GM19395 (cell line): ENCODE data around the gene STAC2.
"Not testable (repeated sequence)": the region's sequence is repeated elsewhere in the genome, so short reads cannot be mapped to it uniquely, and the experiment has no call there.

ENCODE experiments used
- ATAC-seq: cut with Tn5 transposase; IDR thresholded peaks from one replicate; pipeline ENCODE4 v1.9.1; 2021; ENCODE audit warnings: mild to moderate bottlenecking, moderate library complexity; ENCODE audit not compliant: unreplicated experiment

The STAC2 gene, protein sequence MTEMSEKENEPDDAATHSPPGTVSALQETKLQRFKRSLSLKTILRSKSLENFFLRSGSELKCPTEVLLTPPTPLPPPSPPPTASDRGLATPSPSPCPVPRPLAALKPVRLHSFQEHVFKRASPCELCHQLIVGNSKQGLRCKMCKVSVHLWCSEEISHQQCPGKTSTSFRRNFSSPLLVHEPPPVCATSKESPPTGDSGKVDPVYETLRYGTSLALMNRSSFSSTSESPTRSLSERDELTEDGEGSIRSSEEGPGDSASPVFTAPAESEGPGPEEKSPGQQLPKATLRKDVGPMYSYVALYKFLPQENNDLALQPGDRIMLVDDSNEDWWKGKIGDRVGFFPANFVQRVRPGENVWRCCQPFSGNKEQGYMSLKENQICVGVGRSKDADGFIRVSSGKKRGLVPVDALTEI

GRCh38 chr17:39225308-39225958 is at the start of gene STAC2:
TSS of gene STAC2 (minus strand) at chr17:39225945. CDS start at chr17:39225502, 443 bp downstream.
- no peak for ATAC-seq

GRCh38 chr17:39271546-39271945 is 45.8 kb upstream of the STAC2 start:
- no peak for ATAC-seq

DNA sequence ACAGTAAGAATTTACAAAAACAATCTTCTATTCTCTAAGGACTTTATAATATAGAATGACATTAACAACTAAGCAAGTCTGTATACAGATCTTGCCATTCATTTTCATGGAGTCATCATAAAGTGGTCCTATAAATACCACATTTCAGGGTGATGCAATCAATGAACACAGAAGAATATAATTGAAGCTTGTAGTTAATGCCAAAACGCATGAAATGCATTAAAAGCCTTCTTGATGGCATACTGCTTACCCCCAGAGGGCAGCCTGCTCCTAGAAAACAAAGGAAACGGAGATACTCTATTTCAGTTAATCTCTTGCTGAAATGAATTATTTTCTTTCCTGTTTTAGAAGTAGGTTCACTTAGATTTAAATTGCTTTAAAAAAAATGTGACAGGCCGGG is 45.2 kb upstream of the STAC2 start:
- no peak for ATAC-seq

DNA sequence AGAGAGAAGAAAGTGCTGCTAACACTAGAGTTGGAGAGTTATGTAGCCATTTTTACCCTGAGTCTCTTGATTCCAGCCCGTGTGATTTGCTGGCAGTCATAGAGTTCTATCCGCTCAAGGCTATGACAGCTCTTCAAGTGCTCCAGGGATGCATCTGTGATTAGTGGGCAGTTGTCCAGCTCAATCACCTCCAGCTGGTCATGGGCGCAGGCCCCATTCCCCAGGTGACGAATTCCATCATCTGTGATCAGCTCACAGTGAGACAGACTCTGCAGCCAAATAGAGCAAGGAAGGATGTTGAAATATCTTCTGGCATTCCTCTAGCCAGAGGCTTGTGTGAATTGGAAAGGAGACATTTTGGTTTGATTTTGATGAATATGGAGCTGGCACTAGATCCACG is 38.4 kb upstream of the STAC2 start:
- no peak for ATAC-seq

GRCh38 chr17:39261286-39261685 is 35.5 kb upstream of the STAC2 start:
- no peak for ATAC-seq

- ATAC-seq: no peak
These were observed 27.2 kb upstream of the STAC2 start for GRCh38 chr17:39252788-39253460.

DNA sequence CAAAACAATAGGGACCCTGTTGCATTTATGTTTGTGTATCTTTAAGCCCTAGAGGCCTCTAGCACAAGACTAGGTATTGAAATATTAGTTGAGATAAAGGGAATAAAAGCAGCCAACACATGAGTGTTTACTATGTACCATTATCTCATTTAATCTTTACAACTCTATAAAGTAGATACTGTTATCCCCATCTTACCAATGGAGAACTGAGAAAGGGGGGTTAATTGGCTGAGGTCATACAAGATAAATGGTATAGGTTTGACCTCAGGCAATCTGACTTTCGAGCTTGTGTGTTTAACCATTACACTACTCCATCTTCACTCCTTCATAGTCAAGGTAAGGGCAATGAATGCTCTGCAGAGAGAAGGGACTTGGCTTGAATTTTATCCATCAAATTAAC is 26.3 kb upstream of the STAC2 start:
- ATAC-seq: no peak

DNA sequence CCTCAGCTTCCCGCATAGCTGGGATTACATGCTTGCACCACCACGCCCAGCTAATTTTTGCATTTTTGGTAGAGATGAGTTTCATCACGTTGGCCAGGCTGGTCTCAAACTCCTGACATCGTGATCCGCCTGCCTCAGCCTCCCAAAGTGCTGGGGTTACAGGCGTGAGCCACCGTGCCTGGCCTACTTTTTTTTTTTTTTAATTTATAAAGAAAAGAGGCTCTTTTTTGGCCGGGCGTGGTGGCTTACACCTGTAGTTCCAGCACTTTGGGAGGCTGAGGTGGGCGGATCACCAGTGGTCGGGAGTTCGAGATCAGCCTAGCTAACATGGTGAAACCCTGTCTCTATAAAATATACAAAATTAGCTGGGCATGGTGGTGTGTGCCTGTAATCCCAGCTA is 24.3 kb upstream of the STAC2 start:
- not testable (repeated sequence) for ATAC-seq

DNA sequence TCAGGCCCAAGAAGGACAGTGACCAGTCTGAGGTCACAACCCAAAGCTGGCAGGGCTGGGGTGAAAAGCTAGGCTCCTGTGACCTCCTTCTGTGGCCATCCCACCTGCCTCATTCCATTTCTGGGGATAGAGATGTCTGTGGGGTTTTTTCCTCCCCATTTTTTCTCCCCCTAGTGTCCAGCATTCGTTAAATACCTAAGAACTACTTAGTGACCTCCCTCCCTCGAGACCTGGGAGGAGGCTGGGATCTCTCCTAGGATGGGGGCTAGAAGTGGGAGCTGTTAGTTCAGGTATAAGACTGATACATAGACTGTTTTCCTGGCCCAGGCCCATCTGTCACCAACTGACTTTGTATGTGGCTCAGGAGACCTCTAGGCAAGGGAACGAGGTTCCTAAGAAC is 20.5 kb upstream of the STAC2 start:
- ATAC-seq: no peak

DNA sequence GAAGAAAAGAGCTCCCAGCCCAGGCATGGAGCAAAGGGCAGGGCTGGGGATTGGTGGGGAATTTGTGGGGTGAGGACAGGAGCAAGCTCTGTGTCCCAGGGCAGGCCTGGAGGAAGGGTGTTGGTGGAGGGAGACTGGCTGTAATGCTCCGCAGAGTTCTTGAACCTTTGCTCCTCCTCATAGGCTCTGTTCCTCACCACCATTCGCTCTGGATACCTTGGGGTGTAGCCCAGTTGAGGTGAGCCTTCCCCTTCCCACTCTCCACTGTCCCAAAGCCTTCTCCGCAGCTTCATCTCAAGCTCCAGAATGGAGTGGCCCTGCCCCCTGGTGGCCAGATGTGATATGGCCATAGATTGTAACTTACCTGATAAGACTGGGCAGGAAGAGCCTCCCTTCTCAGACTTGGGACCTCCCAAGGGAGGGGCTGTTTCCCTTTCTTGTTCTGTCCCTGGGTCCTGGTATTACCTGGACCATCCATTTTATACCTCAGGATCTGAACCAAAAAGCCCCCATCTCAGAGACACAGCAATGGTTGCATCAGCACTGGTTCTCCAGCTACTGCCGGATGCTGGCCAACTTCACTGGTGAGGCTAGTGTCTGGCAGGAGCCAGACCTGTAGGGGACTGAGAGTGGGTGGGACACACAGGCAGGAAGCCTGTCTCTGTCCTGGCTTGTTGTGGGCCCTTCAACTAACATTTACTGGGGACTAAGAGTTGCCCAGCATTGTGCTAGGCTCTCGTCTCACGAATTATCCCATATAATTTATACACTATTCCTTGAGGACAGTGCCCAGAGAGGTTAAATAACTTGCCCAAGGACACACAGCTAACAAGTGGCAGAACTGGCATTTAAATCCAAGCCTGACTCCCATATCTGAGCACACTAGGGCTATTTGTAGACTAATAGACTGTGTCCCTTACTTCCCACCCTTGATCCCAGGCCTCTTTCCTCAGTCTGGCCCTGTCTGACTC is 19.1 kb upstream of the STAC2 start:
- ATAC-seq: no peak

DNA sequence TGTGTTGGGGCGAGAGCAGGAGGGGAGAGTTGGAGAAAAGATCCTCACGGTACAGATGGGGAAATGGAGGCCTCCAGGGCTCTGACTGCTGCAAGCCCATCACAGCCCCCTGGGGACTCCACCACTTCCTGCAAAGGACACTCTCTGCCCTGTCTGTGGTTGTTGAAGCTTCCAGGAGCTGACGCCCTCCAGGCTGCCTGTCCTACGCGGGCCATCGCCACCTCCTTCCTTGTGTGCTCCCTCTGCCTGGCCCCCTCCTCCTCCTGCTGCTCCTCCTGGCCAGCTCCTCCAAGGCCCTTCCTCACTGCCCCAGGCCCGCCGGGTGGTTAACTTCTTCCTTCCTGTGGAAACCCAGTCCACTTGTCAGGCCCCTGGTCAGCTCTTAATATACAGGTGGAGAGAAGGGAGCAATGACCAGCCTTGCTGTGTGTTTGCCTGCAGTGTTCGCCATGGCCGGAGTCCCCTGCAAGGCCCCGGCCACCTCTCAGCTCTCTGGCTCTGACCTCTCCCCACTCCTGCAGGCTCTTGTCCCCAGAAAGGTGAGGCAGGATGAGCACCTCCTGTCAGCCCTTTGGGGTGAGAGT is 18.4 kb upstream of the STAC2 start:
- ATAC-seq: no peak

DNA sequence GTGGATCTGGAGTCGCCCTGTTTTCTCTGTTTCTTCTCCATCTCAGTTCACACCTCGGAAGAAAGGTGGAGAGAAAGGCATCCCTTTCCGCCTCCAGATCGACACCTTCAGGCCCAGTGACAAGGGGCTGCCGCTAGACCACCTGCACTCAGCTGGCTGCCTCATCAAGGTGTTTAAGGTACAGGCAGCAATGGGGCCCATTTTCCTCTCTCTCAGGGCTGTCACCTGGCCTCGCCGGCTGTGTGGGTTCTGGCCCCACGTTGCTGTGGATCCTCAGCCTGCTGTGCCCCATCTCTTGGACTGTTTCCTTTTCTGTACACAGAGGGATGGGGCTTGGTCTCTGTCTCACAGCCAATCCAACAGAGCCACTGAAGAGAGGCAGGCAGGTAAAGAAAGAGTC is 17.4 kb upstream of the STAC2 start:
- ATAC-seq: no peak

DNA sequence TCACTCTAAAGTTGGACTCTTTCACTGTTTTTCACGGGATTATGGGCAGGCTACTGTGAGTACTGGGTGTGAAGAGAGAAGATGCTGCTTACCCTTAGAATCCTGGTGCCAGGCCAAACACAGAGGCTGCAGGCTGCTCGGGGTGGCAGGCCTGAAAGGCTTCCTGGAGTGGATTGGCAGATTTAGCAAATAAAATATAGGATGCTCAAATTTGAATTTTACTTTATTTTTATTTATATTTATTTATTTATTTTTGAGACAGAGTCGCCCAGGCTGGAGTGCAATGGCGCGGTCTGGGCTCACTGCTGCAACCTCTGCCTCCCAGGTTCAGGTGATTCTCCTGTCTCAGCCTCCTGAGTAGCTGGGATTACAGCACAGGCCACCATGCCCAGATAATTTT is 14.9 kb upstream of the STAC2 start:
- ATAC-seq: no peak

GRCh38 chr17:39239640-39240314 is 14.0 kb upstream of the STAC2 start:
- ATAC-seq: no peak

GRCh38 chr17:39238311-39238972 is 12.7 kb upstream of the STAC2 start:
- no peak for ATAC-seq

DNA sequence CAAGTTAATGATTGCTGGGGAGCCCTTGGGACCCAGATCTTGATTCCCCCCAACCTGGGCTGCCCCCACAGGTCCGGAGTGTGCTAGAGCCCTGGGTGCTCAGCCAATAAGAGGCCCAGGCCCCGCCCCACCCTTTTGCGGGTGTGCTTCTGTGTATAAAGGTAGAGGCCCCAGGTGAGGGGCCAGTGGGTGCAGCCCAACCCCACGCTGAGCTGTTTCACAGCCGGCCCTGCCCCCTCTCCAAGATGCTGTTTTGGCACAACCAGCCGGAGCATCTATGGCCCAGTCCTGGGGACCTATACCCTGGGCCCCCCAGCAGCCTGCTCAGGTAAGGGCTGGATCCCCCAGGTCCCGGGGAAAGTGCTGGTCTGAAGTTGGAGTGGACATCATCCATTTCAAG is 11.8 kb upstream of the STAC2 start:
- no peak for ATAC-seq

DNA sequence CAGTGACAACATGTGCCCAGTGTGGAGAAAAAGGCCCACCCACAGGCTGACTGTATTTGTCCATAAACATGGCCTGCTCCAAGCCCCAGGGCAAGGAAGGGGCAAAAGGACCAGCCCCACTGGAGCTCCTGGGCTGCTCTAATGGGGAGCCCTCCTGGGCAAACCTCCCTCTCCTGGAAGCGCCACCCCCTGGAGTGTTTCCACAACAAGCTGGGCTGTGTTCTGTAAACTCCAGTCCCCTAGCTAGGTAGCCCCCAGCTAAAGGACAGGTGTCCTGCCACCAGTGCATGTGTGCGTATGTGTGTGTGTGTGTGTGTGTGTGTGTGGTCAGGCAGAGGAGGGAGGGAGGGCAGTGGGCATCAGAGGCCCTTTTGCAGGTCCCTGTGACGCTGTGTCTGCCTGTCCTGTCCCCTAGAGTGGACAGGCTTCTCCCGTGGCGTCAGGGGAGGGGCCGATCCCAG is 11.3 kb upstream of the STAC2 start:
- ATAC-seq: no peak

GRCh38 chr17:39236450-39236927 is 10.7 kb upstream of the STAC2 start:
- ATAC-seq: no peak
